ENCODE results near the gene GNMT. TPM values are rescaled to one million over a fixed set of nuclear protein-coding genes. Genes with fewer than 3 reads are reported as not detected.

The GNMT gene
- polyA plus RNA-seq, 2 of the 4 experiments (the other 2 are of a cell fraction), result 0.12 to 0.23 TPM

- Histone ChIP-seq H3K4me1 (peaks cover 7% of the 10 kb centered on the region; the same call in 1 of the 3 replicates), H3K4me3 (peak overlapping the region; percentile 99), H3K4me2 (peak overlapping the region; percentile 92), H3K27ac (peak overlapping the region; percentile 92 to 94), H3K9me3 (no peaks in the 10 kb centered on the region)
- 60% methylated on average over 9 of the region's 9 CpGs for WGBS (ENCODE audit: missing lambda C conversion rate)
- ChIA-PET CTCF (interaction anchor here (0.6 to 2.8 kb wide), 4 partner anchors 10 to 164 kb away, joined by 3 to 6 read pairs (median 4); no protein-coding TSS in a partner anchor), POLR2A (interaction anchor here (0.8 to 1.7 kb wide), 4 partner anchors 15 to 80 kb away, joined by 3 to 9 read pairs (median 4); partner anchors contain the start of genes CNPY3, KLC4, KLHDC3 and MEA1)
- FAIRE-seq (no peak), DNase-seq (ENCODE audit: low read depth in 1 of 2, low spot score in 1 of 2) (peak; percentile 26 to 46), ATAC-seq (peak; percentile 15 to 31; a peak in 5 of 6 replicates)
- TF ChIP-seq RCOR1 (IDR thresholded peaks at IDR 0.05; ENCODE audit: low read depth, low read length) (no peak), TP53 (CRISPR knock-in tag; IDR thresholded peaks at IDR 0.05) (no peak), FOSB (CRISPR knock-in tag; IDR thresholded peaks at IDR 0.05) (no peak), ZC3H11A (IDR thresholded peaks at IDR 0.05) (no peak), USF2 (IDR thresholded peaks at IDR 0.05) (no peak), ELK1 (IDR thresholded peaks at IDR 0.05; ENCODE audit: low read depth, low read length) (no peak), ESRRA (IDR thresholded peaks at IDR 0.05; ENCODE audit: borderline replicate concordance, low read length) (no peak), POLR2AphosphoS2 (conservative IDR thresholded peaks at IDR 0.05; ENCODE audit: low read length) (no peak), FOSL2 (IDR thresholded peaks at IDR 0.05) (no peak), FOSL2 (CRISPR knock-in tag; IDR thresholded peaks at IDR 0.05) (no peak), ZFP36 (IDR thresholded peaks at IDR 0.05; ENCODE audit: borderline replicate concordance, partially characterized antibody) (no peak), NFE2L2 (conservative IDR thresholded peaks at IDR 0.05; ENCODE audit: low read length) (no peak)
Measured at GRCh38 chr6:42979523-42980177, 19.1 kb downstream of the GNMT start.

- 90% methylated on average over 5 of the region's 5 CpGs for WGBS (ENCODE audit: missing lambda C conversion rate)
- FAIRE-seq, result no peak
Measured at GRCh38 chr6:42981836-42982235, 21.3 kb downstream of the GNMT start.

More at GRCh38 chr6:42981836-42982235, 21.3 kb downstream of the GNMT start:
- ATAC-seq (no peak), DNase-seq (ENCODE audit: low read depth in 1 of 2, low spot score in 1 of 2) (no peak)
- Histone ChIP-seq H3K4me3 (no peak overlapping the region), H3K4me1 (peaks cover 14% of the 10 kb centered on the region; the same call in 1 of the 3 replicates), H3K27ac (no peak overlapping the region), H3K9me3 (no peaks in the 10 kb centered on the region), H3K4me2 (no peak overlapping the region)
- ChIA-PET CTCF (interaction anchor here (0.6 to 2.8 kb wide), 2 partner anchors 162 to 537 kb away, joined by 3 to 6 read pairs; no protein-coding TSS in a partner anchor), POLR2A (no interaction called here)
- TF ChIP-seq HMGXB4 (CRISPR knock-in tag; IDR thresholded peaks at IDR 0.05; ENCODE audit: borderline replicate concordance), result no peak
- no peak for TF ChIP-seq HOXA7 (CRISPR knock-in tag; IDR thresholded peaks at IDR 0.05)
- no peak for TF ChIP-seq RAD21 (conservative IDR thresholded peaks at IDR 0.05 in 1 of 2, IDR thresholded peaks at IDR 0.05 in 1 of 2)

Data from A549 (cell line).